ES-I3 (cell line): ENCODE results near the gene TPCN2.

Experiments used
- H3K36me3 ChIP-seq: 2 replicates; pipeline ENCODE4 v1.6.1; 2013; ENCODE audit warnings: mild to moderate bottlenecking, low read length, control low read depth, moderate library complexity; ENCODE audit not compliant: insufficient read depth
- H3K4me1 ChIP-seq: 2 replicates; pipeline ENCODE4 v1.6.1; 2013; ENCODE audit warnings: mild to moderate bottlenecking, control low read depth, low read length; ENCODE audit not compliant: insufficient read depth
- H3K9ac ChIP-seq: 2 replicates; pipeline ENCODE4 v1.6.1; 2013; ENCODE audit warnings: low read depth, mild to moderate bottlenecking, low read length, moderate library complexity
- H3K9me3 ChIP-seq: 2 replicates; pipeline ENCODE4 v1.6.1; 2013; ENCODE audit warnings: mild to moderate bottlenecking, low read length, moderate library complexity; ENCODE audit not compliant: control insufficient read depth, insufficient read depth

Gene TPCN2

GRCh38 chr11:69078508-69078907 is 29.8 kb downstream of the TPCN2 start:
- peaks cover 32% of the 10 kb centered on the region for H3K36me3 ChIP-seq
- no peaks in the 10 kb centered on the region for H3K9me3 ChIP-seq
- H3K9ac ChIP-seq, result no peak overlapping the region
- H3K4me1 ChIP-seq, result no peaks in the 10 kb centered on the region

- Histone ChIP-seq H3K9me3 (no peaks in the 10 kb centered on the region), H3K36me3 (peaks cover 33% of the 10 kb centered on the region), H3K4me1 (no peaks in the 10 kb centered on the region), H3K9ac (no peak overlapping the region)
Measured at GRCh38 chr11:69078930-69079605, 30.3 kb downstream of the TPCN2 start.

GRCh38 chr11:69079661-69080256 is 31.0 kb downstream of the TPCN2 start:
- Histone ChIP-seq H3K4me1 (no peaks in the 10 kb centered on the region), H3K9ac (no peak overlapping the region), H3K9me3 (no peaks in the 10 kb centered on the region), H3K36me3 (peaks cover 33% of the 10 kb centered on the region)

- Histone ChIP-seq H3K9me3 (no peaks in the 10 kb centered on the region), H3K9ac (no peak overlapping the region), H3K36me3 (peaks cover 29% of the 10 kb centered on the region), H3K4me1 (no peaks in the 10 kb centered on the region)
Measured at GRCh38 chr11:69080257-69080995, 31.7 kb downstream of the TPCN2 start.

GRCh38 chr11:69081180-69081579 is 32.4 kb downstream of the TPCN2 start:
- H3K4me1 ChIP-seq, result no peaks in the 10 kb centered on the region
- H3K9me3 ChIP-seq, result no peaks in the 10 kb centered on the region
- no peak overlapping the region for H3K9ac ChIP-seq
- peaks cover 25% of the 10 kb centered on the region for H3K36me3 ChIP-seq

- H3K36me3 ChIP-seq, result peaks cover 21% of the 10 kb centered on the region
- no peaks in the 10 kb centered on the region for H3K4me1 ChIP-seq
- no peaks in the 10 kb centered on the region for H3K9me3 ChIP-seq
- no peak overlapping the region for H3K9ac ChIP-seq
Measured at GRCh38 chr11:69083531-69084247, 35.0 kb downstream of the TPCN2 start.

GRCh38 chr11:69084371-69084770 is 35.6 kb downstream of the TPCN2 start:
- Histone ChIP-seq H3K9ac (no peak overlapping the region), H3K36me3 (peaks cover 20% of the 10 kb centered on the region), H3K9me3 (no peaks in the 10 kb centered on the region), H3K4me1 (no peaks in the 10 kb centered on the region)

GRCh38 chr11:69085490-69086095 is 36.9 kb downstream of the TPCN2 start:
- peaks cover 18% of the 10 kb centered on the region for H3K36me3 ChIP-seq
- H3K9ac ChIP-seq, result no peak overlapping the region

GRCh38 chr11:69086152-69087132 is 37.7 kb downstream of the TPCN2 start:
- Histone ChIP-seq H3K9me3 (no peaks in the 10 kb centered on the region), H3K9ac (no peak overlapping the region), H3K4me1 (no peaks in the 10 kb centered on the region), H3K36me3 (peaks cover 19% of the 10 kb centered on the region)

More at GRCh38 chr11:69085490-69086095, 36.9 kb downstream of the TPCN2 start:
- Histone ChIP-seq H3K4me1 (no peaks in the 10 kb centered on the region), H3K9me3 (no peaks in the 10 kb centered on the region)

- H3K36me3 ChIP-seq, result peaks cover 26% of the 10 kb centered on the region
- H3K9ac ChIP-seq, result no peak overlapping the region
- no peaks in the 10 kb centered on the region for H3K4me1 ChIP-seq
- no peaks in the 10 kb centered on the region for H3K9me3 ChIP-seq
Measured at GRCh38 chr11:69087133-69087524, 38.4 kb downstream of the TPCN2 start.

GRCh38 chr11:69087811-69088210 is 39.1 kb downstream of the TPCN2 start:
- H3K9me3 ChIP-seq, result no peaks in the 10 kb centered on the region
- H3K4me1 ChIP-seq, result no peaks in the 10 kb centered on the region
- peaks cover 25% of the 10 kb centered on the region for H3K36me3 ChIP-seq
- no peak overlapping the region for H3K9ac ChIP-seq

- H3K4me1 ChIP-seq, result no peaks in the 10 kb centered on the region; the same call in 1 of the 2 replicates
- peaks cover 18% of the 10 kb centered on the region for H3K36me3 ChIP-seq
- no peaks in the 10 kb centered on the region for H3K9me3 ChIP-seq
- H3K9ac ChIP-seq, result no peak overlapping the region
Measured at GRCh38 chr11:69088676-69089146, 40.0 kb downstream of the TPCN2 start.

- Histone ChIP-seq H3K9ac (no peak overlapping the region), H3K36me3 (peaks cover 18% of the 10 kb centered on the region), H3K4me1 (no peaks in the 10 kb centered on the region; the same call in 1 of the 2 replicates), H3K9me3 (no peaks in the 10 kb centered on the region)
Measured at GRCh38 chr11:69089258-69089657, 40.5 kb downstream of the TPCN2 start.
